ENCODE measurements around the gene PCP4.
"Not testable (repeated sequence)": the region's sequence is repeated elsewhere in the genome, so short reads cannot be mapped to it uniquely, and the experiment has no call there.

Gene PCP4

DNA sequence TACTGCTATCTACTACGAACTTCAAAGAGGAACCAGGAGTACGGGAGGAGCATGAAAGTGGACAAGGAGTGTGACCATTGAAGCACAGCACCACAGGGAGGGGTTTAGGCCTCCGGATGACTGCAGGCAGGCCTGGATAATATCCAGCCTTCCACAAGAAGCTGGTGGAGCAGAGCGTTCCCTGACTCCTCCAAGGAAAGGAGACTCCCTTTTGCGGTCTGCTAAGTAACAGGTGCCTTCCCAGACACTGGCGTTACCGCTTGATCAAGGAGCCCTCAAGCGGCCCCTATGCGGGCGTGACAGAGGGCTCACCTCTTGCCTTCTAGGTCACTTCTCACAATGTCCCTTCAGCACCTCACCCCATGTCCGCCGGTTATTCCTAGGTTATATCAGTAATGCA, 24.6 kb downstream of the PCP4 start:
- not testable (repeated sequence) for H3K27me3 ChIP-seq (ENCODE audit: insufficient read depth, low read length); H3K4me3 ChIP-seq (ENCODE audit: low read length); H3K9ac ChIP-seq (ENCODE audit: low read depth, low read length); H3K36me3 ChIP-seq (ENCODE audit: insufficient read depth, low read length); H3K4me1 ChIP-seq (ENCODE audit: insufficient read depth, low read length); H3K27ac ChIP-seq (ENCODE audit: low read depth, low read length); H3K9me3 ChIP-seq (ENCODE audit: insufficient read depth, low read depth, low read length)
- 95% methylated on average over 8 of the region's 12 CpGs for WGBS

GRCh38 chr21:39900491-39900890, 33.3 kb downstream of the PCP4 start:
- Histone ChIP-seq H3K36me3 (ENCODE audit: insufficient read depth, low read length) (no peaks in the 10 kb centered on the region), H3K27ac (ENCODE audit: low read depth, low read length) (no peak overlapping the region), H3K27me3 (ENCODE audit: insufficient read depth, low read length) (no peaks in the 10 kb centered on the region), H3K4me3 (ENCODE audit: low read length) (no peak overlapping the region), H3K9me3 (ENCODE audit: insufficient read depth, low read depth, low read length) (no peaks in the 10 kb centered on the region), H3K9ac (ENCODE audit: low read depth, low read length) (no peak overlapping the region), H3K4me1 (ENCODE audit: insufficient read depth, low read length) (no peaks in the 10 kb centered on the region)
- WGBS, result 96% methylated on average over 5 of the region's 5 CpGs

GRCh38 chr21:39900911-39901310, 33.7 kb downstream of the PCP4 start:
- H3K9me3 ChIP-seq (ENCODE audit: insufficient read depth, low read depth, low read length), result no peaks in the 10 kb centered on the region
- H3K27me3 ChIP-seq (ENCODE audit: insufficient read depth, low read length), result no peaks in the 10 kb centered on the region
- no peak overlapping the region for H3K9ac ChIP-seq (ENCODE audit: low read depth, low read length)
- H3K27ac ChIP-seq (ENCODE audit: low read depth, low read length), result no peak overlapping the region
- H3K36me3 ChIP-seq (ENCODE audit: insufficient read depth, low read length), result no peaks in the 10 kb centered on the region
- H3K4me3 ChIP-seq (ENCODE audit: low read length), result no peak overlapping the region
- H3K4me1 ChIP-seq (ENCODE audit: insufficient read depth, low read length), result no peaks in the 10 kb centered on the region

- Histone ChIP-seq H3K27ac (ENCODE audit: low read depth, low read length) (no peak overlapping the region), H3K36me3 (ENCODE audit: insufficient read depth, low read length) (no peaks in the 10 kb centered on the region), H3K4me3 (ENCODE audit: low read length) (no peak overlapping the region), H3K9me3 (ENCODE audit: insufficient read depth, low read depth, low read length) (no peaks in the 10 kb centered on the region), H3K9ac (ENCODE audit: low read depth, low read length) (no peak overlapping the region), H3K4me1 (ENCODE audit: insufficient read depth, low read length) (no peaks in the 10 kb centered on the region), H3K27me3 (ENCODE audit: insufficient read depth, low read length) (no peaks in the 10 kb centered on the region)
- WGBS, result 97% methylated on average over 4 of the region's 5 CpGs
These were observed 35.7 kb downstream of the PCP4 start for GRCh38 chr21:39902986-39903385.

- WGBS, result 90% methylated on average over 3 of the region's 3 CpGs
- Histone ChIP-seq H3K27me3 (ENCODE audit: insufficient read depth, low read length) (no peaks in the 10 kb centered on the region), H3K36me3 (ENCODE audit: insufficient read depth, low read length) (no peaks in the 10 kb centered on the region), H3K4me3 (ENCODE audit: low read length) (no peak overlapping the region), H3K4me1 (ENCODE audit: insufficient read depth, low read length) (no peaks in the 10 kb centered on the region), H3K27ac (ENCODE audit: low read depth, low read length) (no peak overlapping the region), H3K9me3 (ENCODE audit: insufficient read depth, low read depth, low read length) (no peaks in the 10 kb centered on the region), H3K9ac (ENCODE audit: low read depth, low read length) (no peak overlapping the region)
These were observed 37.2 kb downstream of the PCP4 start for GRCh38 chr21:39904457-39904856.

GRCh38 chr21:39908265-39908923, 41.2 kb downstream of the PCP4 start:
- Histone ChIP-seq H3K27ac (ENCODE audit: low read depth, low read length) (no peak overlapping the region), H3K36me3 (ENCODE audit: insufficient read depth, low read length) (no peaks in the 10 kb centered on the region), H3K27me3 (ENCODE audit: insufficient read depth, low read length) (no peaks in the 10 kb centered on the region), H3K4me3 (ENCODE audit: low read length) (no peak overlapping the region), H3K9ac (ENCODE audit: low read depth, low read length) (no peak overlapping the region), H3K4me1 (ENCODE audit: insufficient read depth, low read length) (no peaks in the 10 kb centered on the region), H3K9me3 (ENCODE audit: insufficient read depth, low read depth, low read length) (no peaks in the 10 kb centered on the region)
- 73% methylated on average over 9 of the region's 9 CpGs for WGBS

GRCh38 chr21:39911286-39912199, 44.3 kb downstream of the PCP4 start:
- Histone ChIP-seq H3K27ac (ENCODE audit: low read depth, low read length) (no peak overlapping the region), H3K4me3 (ENCODE audit: low read length) (no peak overlapping the region), H3K9me3 (ENCODE audit: insufficient read depth, low read depth, low read length) (no peaks in the 10 kb centered on the region), H3K36me3 (ENCODE audit: insufficient read depth, low read length) (no peaks in the 10 kb centered on the region), H3K4me1 (ENCODE audit: insufficient read depth, low read length) (no peaks in the 10 kb centered on the region), H3K9ac (ENCODE audit: low read depth, low read length) (no peak overlapping the region), H3K27me3 (ENCODE audit: insufficient read depth, low read length) (no peaks in the 10 kb centered on the region)
- WGBS, result 86% methylated on average over 10 of the region's 10 CpGs

- 91% methylated on average over 8 of the region's 8 CpGs for WGBS
- Histone ChIP-seq H3K36me3 (ENCODE audit: insufficient read depth, low read length) (no peaks in the 10 kb centered on the region), H3K9me3 (ENCODE audit: insufficient read depth, low read depth, low read length) (no peaks in the 10 kb centered on the region), H3K4me1 (ENCODE audit: insufficient read depth, low read length) (no peaks in the 10 kb centered on the region), H3K27ac (ENCODE audit: low read depth, low read length) (no peak overlapping the region), H3K4me3 (ENCODE audit: low read length) (no peak overlapping the region), H3K9ac (ENCODE audit: low read depth, low read length) (no peak overlapping the region), H3K27me3 (ENCODE audit: insufficient read depth, low read length) (no peaks in the 10 kb centered on the region)
These were observed 46.6 kb downstream of the PCP4 start for GRCh38 chr21:39913706-39914305.

DNA sequence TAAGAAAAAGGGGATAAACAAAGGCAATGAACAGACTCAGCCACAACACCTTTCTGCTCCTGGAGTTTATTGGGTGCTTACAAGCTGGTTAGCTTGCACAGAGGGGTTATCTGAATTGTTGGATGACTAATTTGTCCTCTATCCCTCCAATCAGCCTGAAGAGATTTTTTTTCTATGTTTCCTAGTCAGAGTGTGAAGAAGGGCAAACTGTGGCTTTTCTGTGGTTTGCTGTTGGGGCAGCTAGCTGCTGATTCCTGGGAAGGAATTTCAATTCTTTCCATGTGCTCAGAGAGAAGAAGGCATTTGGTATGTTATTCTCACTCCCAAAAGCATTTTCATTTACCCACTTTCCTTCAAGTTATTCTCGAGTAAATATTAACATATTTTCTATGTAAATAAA, 48.6 kb downstream of the PCP4 start:
- Histone ChIP-seq H3K27me3 (ENCODE audit: insufficient read depth, low read length) (no peaks in the 10 kb centered on the region), H3K9ac (ENCODE audit: low read depth, low read length) (no peak overlapping the region), H3K4me3 (ENCODE audit: low read length) (no peak overlapping the region), H3K9me3 (ENCODE audit: insufficient read depth, low read depth, low read length) (no peaks in the 10 kb centered on the region), H3K27ac (ENCODE audit: low read depth, low read length) (no peak overlapping the region), H3K4me1 (ENCODE audit: insufficient read depth, low read length) (no peaks in the 10 kb centered on the region), H3K36me3 (ENCODE audit: insufficient read depth, low read length) (no peaks in the 10 kb centered on the region)
- no CpG with 5 or more reads among the region's 1 CpG for WGBS

GRCh38 chr21:39918558-39918957, 51.3 kb downstream of the PCP4 start:
- Histone ChIP-seq H3K9ac (ENCODE audit: low read depth, low read length) (no peak overlapping the region), H3K4me1 (ENCODE audit: insufficient read depth, low read length) (no peaks in the 10 kb centered on the region), H3K9me3 (ENCODE audit: insufficient read depth, low read depth, low read length) (no peaks in the 10 kb centered on the region), H3K27me3 (ENCODE audit: insufficient read depth, low read length) (no peaks in the 10 kb centered on the region), H3K4me3 (ENCODE audit: low read length) (no peak overlapping the region), H3K27ac (ENCODE audit: low read depth, low read length) (no peak overlapping the region), H3K36me3 (ENCODE audit: insufficient read depth, low read length) (no peaks in the 10 kb centered on the region)
- WGBS, result 75% methylated on average over 4 of the region's 4 CpGs

GRCh38 chr21:39923476-39923875, 56.2 kb downstream of the PCP4 start:
- Histone ChIP-seq H3K9ac (ENCODE audit: low read depth, low read length) (no peak overlapping the region), H3K4me1 (ENCODE audit: insufficient read depth, low read length) (no peaks in the 10 kb centered on the region), H3K27ac (ENCODE audit: low read depth, low read length) (no peak overlapping the region), H3K36me3 (ENCODE audit: insufficient read depth, low read length) (no peaks in the 10 kb centered on the region), H3K27me3 (ENCODE audit: insufficient read depth, low read length) (no peaks in the 10 kb centered on the region), H3K4me3 (ENCODE audit: low read length) (no peak overlapping the region), H3K9me3 (ENCODE audit: insufficient read depth, low read depth, low read length) (no peaks in the 10 kb centered on the region)
- WGBS, result 93% methylated on average over 10 of the region's 10 CpGs
